Mucosa of descending colon (tissue), 3 donors: Measurements from ENCODE around the gene PHF21B. TPM values are rescaled to one million over a fixed set of nuclear protein-coding genes. Genes with fewer than 3 reads are reported as not detected.

Experiments
- ATAC-seq: fragments of 200-7000 bp; cut with Tn5 transposase; one replicate; pipeline ENCODE4 v1.9.1; 2020; ENCODE audit warnings: mild to moderate bottlenecking, moderate library complexity
- DNase-seq, 3 donors: peaks; one replicate each; pipeline ENCODE4 v3.0.0-alpha.2; 2020
- H3K36me3 ChIP-seq: fragments of 200-600 bp; one replicate; pipeline ENCODE4 v1.8.0; 2021; ENCODE audit warnings: low read depth, mild to moderate bottlenecking
- H3K4me1 ChIP-seq: fragments of 200-600 bp; one replicate; pipeline ENCODE4 v1.8.0; 2021; ENCODE audit warnings: low read depth, mild to moderate bottlenecking
- H3K4me3 ChIP-seq: fragments of 200-600 bp; one replicate; pipeline ENCODE4 v1.8.0; 2021; ENCODE audit warnings: mild to moderate bottlenecking
- H3K9me3 ChIP-seq: fragments of 200-600 bp; one replicate; pipeline ENCODE4 v1.8.0; 2021; ENCODE audit warnings: mild to moderate bottlenecking
- CTCF ChIP-seq: fragments of 200-600 bp; IDR thresholded peaks from one replicate; pipeline ENCODE4 v1.8.0; 2022; ENCODE audit warnings: antibody characterized with exemption, mild to moderate bottlenecking
- intact Hi-C, 2 donors: fragments of 100-400 bp; cut with DNase I in 1 of 2; cut with micrococcal nuclease in 1 of 2; formaldehyde crosslinking; loops; one replicate each; pipeline versions ENCODE4 v1.11.0 to v1.11.1; 2022; cut with DNase I, micrococcal nuclease
- long read RNA-seq, 2 donors: library from polyadenylated mRNA; unstranded; transcript quantifications; one replicate each; pipeline ENCODE4 v2.0.0, GENCODE V29; 2019 to 2021
- total RNA-seq, 3 donors: library from RNA; stranded (reverse); fragmentation: NEBNext Ultra II Directional in 2 of 3; extraction: Animal tissue kit (Norgen Biotek cat#: 25700) in 2 of 3; gene quantifications; one replicate each; pipeline versions ENCODE4 v1.2.1 to v1.2.4, GENCODE V29; 2021 to 2023
- donor health status: DM: no; HTN: no; CAD: no; lungs with moderate emphysema.
- donor health status: DM: no; HTN: no; CAD: no.
- donor health status: DM: no; HTN: yes; CAD: no.

PHF21B gene
- total RNA-seq = under 1 TPM in 1 of 3 donors, not detected in 2; 0.41 TPM
- long read RNA-seq, donor 1 = 0 reads
- long read RNA-seq, donor 2 = 0 reads

DNA sequence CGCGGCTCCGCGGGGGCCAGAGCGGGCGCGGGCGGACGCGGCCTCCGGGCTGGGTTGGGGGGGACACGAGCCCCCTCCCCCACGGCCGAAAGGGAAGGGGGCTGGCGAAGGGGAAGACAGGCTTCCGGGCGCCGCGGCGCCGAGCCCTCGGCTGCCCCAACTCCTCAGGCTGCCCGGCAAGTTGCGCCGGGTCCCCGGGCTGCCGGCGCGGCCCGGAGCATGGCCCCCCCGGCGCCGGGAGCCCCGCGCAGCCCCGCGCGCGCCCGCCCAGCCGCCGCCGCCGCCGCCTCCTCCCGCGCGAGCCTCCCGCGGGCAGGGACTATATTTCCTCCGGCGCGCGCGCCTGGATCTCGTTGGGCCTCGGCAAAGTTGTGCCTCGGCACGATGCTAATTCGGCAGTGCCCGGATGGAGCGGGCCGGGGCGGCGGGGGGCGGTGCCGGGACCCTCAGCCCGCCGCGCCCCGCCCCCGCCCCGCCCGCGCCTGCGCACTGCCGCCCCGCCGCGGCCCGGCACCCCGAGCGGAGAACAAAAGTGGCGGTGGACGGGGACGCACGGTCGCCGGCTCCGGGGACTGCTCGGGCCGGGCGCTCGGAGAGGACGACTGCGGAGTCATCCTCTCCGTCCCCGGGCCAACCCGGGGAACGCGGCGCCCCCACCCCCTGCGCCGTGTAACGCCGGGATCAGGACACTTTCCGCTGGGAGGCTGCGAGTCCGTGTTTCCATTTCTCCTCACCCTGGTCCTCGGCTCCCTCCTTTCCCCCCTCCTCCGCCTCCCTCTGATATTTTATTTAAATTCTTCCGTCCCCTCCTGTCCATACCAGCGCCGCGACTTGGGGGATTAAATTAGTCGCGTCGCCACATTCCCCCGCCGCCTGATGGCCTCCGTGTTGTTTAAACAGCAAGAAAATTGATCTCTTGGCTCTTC, at the start of gene PHF21B:
PHF21B (minus strand) TSS at position 400 of the 926 bp plus-strand sequence. CDS start 456 bp downstream, outside the sequence.
- DNase-seq (peak in 1 of 3 donors; percentile 15), ATAC-seq (no peak)
- TF ChIP-seq CTCF = no peak
- H3K9me3 ChIP-seq = no peaks in the 10 kb centered on the region
- H3K36me3 ChIP-seq = no peaks in the 10 kb centered on the region
- H3K4me1 ChIP-seq = peaks cover 12% of the 10 kb centered on the region
- intact Hi-C loops = no loop called here
- H3K4me3 ChIP-seq = no peak within 1 kb of the TSS

DNA sequence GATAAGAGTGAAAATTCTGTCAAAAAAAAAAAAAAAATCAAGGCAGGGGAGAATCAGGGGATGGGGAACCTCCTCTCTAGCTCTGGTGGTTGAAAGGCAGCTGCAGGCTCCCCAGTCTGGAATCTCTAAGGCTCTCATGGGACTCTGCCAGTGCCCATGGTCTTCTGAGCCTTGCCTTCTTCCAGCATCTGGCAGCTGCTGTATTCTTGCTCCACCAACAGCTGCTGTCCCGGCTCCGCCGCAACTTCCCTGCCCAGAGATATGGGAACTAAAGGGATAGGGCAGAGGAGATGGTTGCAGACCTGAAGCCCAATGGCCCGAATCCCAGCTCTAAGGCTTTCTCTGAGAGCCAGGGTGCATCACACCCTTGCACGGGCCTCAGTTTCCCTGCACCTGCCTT, 49.5 kb upstream of the PHF21B start:
- intact Hi-C loops = no loop called here
- Histone ChIP-seq H3K4me1 (no peaks in the 10 kb centered on the region), H3K4me3 (no peak overlapping the region), H3K36me3 (no peaks in the 10 kb centered on the region), H3K9me3 (no peaks in the 10 kb centered on the region)
- TF ChIP-seq CTCF = no peak
- no peak for ATAC-seq
- DNase-seq = no peak

GRCh38 chr22:45058622-45058912, 48.8 kb upstream of the PHF21B start:
- intact Hi-C loops = no loop called here
- no peak for DNase-seq
- no peak overlapping the region for H3K4me3 ChIP-seq
- no peak for TF ChIP-seq CTCF
- no peaks in the 10 kb centered on the region for H3K36me3 ChIP-seq
- no peaks in the 10 kb centered on the region for H3K4me1 ChIP-seq
- no peak for ATAC-seq
- H3K9me3 ChIP-seq = no peaks in the 10 kb centered on the region

GRCh38 chr22:45055936-45056335, 46.1 kb upstream of the PHF21B start:
- Histone ChIP-seq H3K4me3 (no peak overlapping the region), H3K9me3 (no peaks in the 10 kb centered on the region), H3K36me3 (no peaks in the 10 kb centered on the region), H3K4me1 (no peaks in the 10 kb centered on the region)
- TF ChIP-seq CTCF = no peak
- ATAC-seq (no peak), DNase-seq (no peak)
- intact Hi-C loops = no loop called here

- no peak overlapping the region for H3K4me3 ChIP-seq
- no peak for DNase-seq
These were observed 43.8 kb upstream of the PHF21B start for GRCh38 chr22:45053571-45053970.

More at GRCh38 chr22:45053571-45053970, 43.8 kb upstream of the PHF21B start:
- no peaks in the 10 kb centered on the region for H3K36me3 ChIP-seq
- no peaks in the 10 kb centered on the region for H3K4me1 ChIP-seq
- TF ChIP-seq CTCF = no peak
- no peaks in the 10 kb centered on the region for H3K9me3 ChIP-seq
- no peak for ATAC-seq
- intact Hi-C loops = no loop called here
